HepG2 (cell line): Measurements from ENCODE around the gene CDH23. TPM values are rescaled to one million over a fixed set of nuclear protein-coding genes. Genes with fewer than 3 reads are reported as not detected.
A peak's percentile ranks its signal among the peaks of the same experiment; 100 is the strongest.

Experiments
- CEBPG ChIP-seq: IDR thresholded peaks from 2 replicates; pipeline ENCODE4 v1.6.1; 2016
- DMAP1 ChIP-seq: IDR thresholded peaks from 2 replicates; pipeline ENCODE4 v1.6.1; 2016
- ELK4 ChIP-seq: sonication (generic); formaldehyde crosslinking; IDR thresholded peaks from 2 replicates; pipeline ENCODE4 v1.9.0; 2021; ENCODE audit warnings: missing genetic modification reagents, borderline replicate concordance
- FOSL1 ChIP-seq: sonication (generic); formaldehyde crosslinking; IDR thresholded peaks from 2 replicates; pipeline ENCODE4 v1.9.0; 2021; ENCODE audit warnings: missing genetic modification reagents, borderline replicate concordance
- HMGXB4 ChIP-seq, 2 experiments: sonication (generic) in 1 of 2; formaldehyde crosslinking in 1 of 2; IDR thresholded peaks; 2 replicates each; pipeline versions ENCODE4 v1.4.0 to v1.6.1; 2018 to 2020; ENCODE audit warnings: missing genetic modification reagents in 2 of 2, borderline replicate concordance in 1 of 2, low read depth in 1 of 2, mild to moderate bottlenecking in 1 of 2, missing biosample characterization in 1 of 2
- HNF1A ChIP-seq, 2 experiments: sonication (generic) in 1 of 2; formaldehyde crosslinking in 1 of 2; IDR thresholded peaks; 2 replicates each; pipeline versions ENCODE4 v1.4.0 to v1.6.1; 2016 to 2020; ENCODE audit warnings: borderline replicate concordance in 1 of 2, low read depth in 1 of 2, mild to moderate bottlenecking in 1 of 2, missing genetic modification reagents in 1 of 2
- NFE2L1 ChIP-seq: sonication (generic); formaldehyde crosslinking; IDR thresholded peaks from 2 replicates; pipeline ENCODE4 v1.4.0; 2020; ENCODE audit warnings: missing genetic modification reagents, mild to moderate bottlenecking, borderline replicate concordance
- PHF20 ChIP-seq: sonication (generic); formaldehyde crosslinking; IDR thresholded peaks from 2 replicates; pipeline ENCODE4 v1.5.0; 2020; ENCODE audit warnings: mild to moderate bottlenecking, missing genetic modification reagents
- TCF7L2 ChIP-seq: IDR thresholded peaks from 2 replicates; pipeline ENCODE4 v1.6.1; 2011; ENCODE audit warnings: mild to moderate bottlenecking, low read depth, low read length, moderate library complexity
- TEF ChIP-seq: sonication (generic); formaldehyde crosslinking; IDR thresholded peaks from 2 replicates; pipeline ENCODE4 v1.5.0; 2020; ENCODE audit warnings: missing genetic modification reagents
- ZFP36L2 ChIP-seq: sonication (generic); formaldehyde crosslinking; IDR thresholded peaks from 2 replicates; pipeline ENCODE4 v1.4.0; 2020; ENCODE audit warnings: missing genetic modification reagents
- ZMAT3 ChIP-seq: sonication (generic); formaldehyde crosslinking; conservative IDR thresholded peaks from 2 replicates; pipeline ENCODE4 v1.7.0; 2021; ENCODE audit warnings: missing genetic modification reagents
- ZNF292 ChIP-seq: sonication (generic); formaldehyde crosslinking; IDR thresholded peaks from 2 replicates; pipeline ENCODE4 v1.8.1; 2022; ENCODE audit warnings: mild to moderate bottlenecking, low read depth, missing genetic modification reagents, borderline replicate concordance
- ZNF326 ChIP-seq: sonication (generic); formaldehyde crosslinking; IDR thresholded peaks from 2 replicates; pipeline ENCODE4 v1.4.0; 2020; ENCODE audit warnings: missing genetic modification reagents, borderline replicate concordance
- ZNF574 ChIP-seq: sonication (generic); formaldehyde crosslinking; IDR thresholded peaks from 2 replicates; pipeline ENCODE4 v1.4.0; 2020; ENCODE audit warnings: missing genetic modification reagents
- ZNF724P ChIP-seq: sonication (generic); formaldehyde crosslinking; IDR thresholded peaks from 2 replicates; pipeline ENCODE4 v1.8.0; 2022; ENCODE audit warnings: missing genetic modification reagents, borderline replicate concordance
- ZNF768 ChIP-seq: sonication (generic); formaldehyde crosslinking; IDR thresholded peaks from 2 replicates; pipeline ENCODE4 v1.4.0; 2020; ENCODE audit warnings: missing genetic modification reagents
- polyA plus RNA-seq, 8 experiments: library from polyadenylated mRNA; depleted of rRNA in 3 of 8; stranded (reverse) in 7 of 8; unstranded in 1 of 8; fragments of >200 nt; fragmentation: Illumina TruSeq in 4 of 8; extraction: Trizol in 4 of 8; gene quantifications; 2 replicates each; pipeline versions ENCODE4 v1.2.1 to v1.2.3, GENCODE V29; 2011 to 2016; ENCODE audit warnings: low read depth in 4 of 8, missing spikeins in 1 of 8, mixed read lengths in 1 of 8; ENCODE audit not compliant: insufficient read depth in 1 of 8
- total RNA-seq, 5 experiments: library from RNA; depleted of rRNA; stranded (reverse); fragments of >200 nt; fragmentation: Illumina TruSeq; extraction: Trizol; gene quantifications; 2 replicates each; pipeline ENCODE4 v1.2.3, GENCODE V29; 2016; ENCODE audit warnings: low read depth in 1 of 5

The CDH23 gene
- total and polyA plus RNA-seq, 2 of the 13 experiments (the other 11 are each of a cell fraction or from before 2014, with no cell fraction given): 0.13 TPM; not detected in 1

- TF ChIP-seq HMGXB4 (CRISPR knock-in tag; IDR thresholded peaks at IDR 0.05; ENCODE audit: borderline replicate concordance in 1 of 2, low read depth in 1 of 2): peak in 1 of 2 experiments; percentile 43; a peak in 1 of 4 replicates
- no peak for TF ChIP-seq ZNF724P (CRISPR knock-in tag)
- peak; percentile 80; the same call in 1 of the 2 replicates for TF ChIP-seq ZNF292
- 0 out of 2 replicates have a peak, but pooled peaks have one; percentile 43 for TF ChIP-seq ZMAT3
- TF ChIP-seq HNF1A (IDR thresholded peaks at IDR 0.05; ENCODE audit: low read depth): no peak
- TF ChIP-seq HNF1A (CRISPR knock-in tag; IDR thresholded peaks at IDR 0.05; ENCODE audit: borderline replicate concordance): peak; percentile 23; the same call in 1 of the 2 replicates
- TF ChIP-seq ZFP36L2 (CRISPR knock-in tag): no peak
- TF ChIP-seq PHF20 (CRISPR knock-in tag): peak; percentile 57
- no peak for TF ChIP-seq TCF7L2
- no peak for TF ChIP-seq ELK4
- peak; percentile 57 for TF ChIP-seq ZNF574 (CRISPR knock-in tag)
- TF ChIP-seq TEF: no peak
- TF ChIP-seq ZNF768 (CRISPR knock-in tag): 0 out of 2 replicates have a peak, but pooled peaks have one; percentile 50
- TF ChIP-seq ZNF326 (CRISPR knock-in tag): no peak
- TF ChIP-seq DMAP1 (CRISPR knock-in tag): peak; percentile 72; the same call in 1 of the 2 replicates
- peak; percentile 56; the same call in 1 of the 2 replicates for TF ChIP-seq FOSL1 (CRISPR knock-in tag)
- peak; percentile 52 for TF ChIP-seq CEBPG
- peak; percentile 94; the same call in 1 of the 2 replicates for TF ChIP-seq NFE2L1 (CRISPR knock-in tag)
Observed at GRCh38 chr10:71860243-71861029, 463.7 kb downstream of the CDH23 start (continued).
